K562 (cell line): ENCODE data around the gene PGBD1. TPM values are rescaled to one million over a fixed set of nuclear protein-coding genes. Genes with fewer than 3 reads are reported as not detected.

Experiments
- EHMT2 ChIP-seq: fragments of 450-650 bp; IDR thresholded peaks from 2 replicates; pipeline ENCODE4 v1.6.1; 2018; ENCODE audit warnings: antibody characterized with exemption
- ESRRA ChIP-seq: fragments of 450-650 bp; IDR thresholded peaks from 2 replicates; pipeline ENCODE4 v1.6.1; 2014; ENCODE audit warnings: low read depth, mild to moderate bottlenecking, moderate library complexity, borderline replicate concordance
- FOS ChIP-seq: IDR thresholded peaks from 3 replicates; pipeline ENCODE4 v1.6.1; 2011; ENCODE audit not compliant: insufficient read length; ENCODE audit errors: extremely low read depth
- FOXA3 ChIP-seq, 2 experiments: fragments of 450-650 bp in 1 of 2; sonication (generic) in 1 of 2; formaldehyde crosslinking; IDR thresholded peaks in 1 of 2; conservative IDR thresholded peaks in 1 of 2; 2 replicates each; pipeline versions ENCODE4 v1.4.0 to v1.8.0; 2020 to 2022; ENCODE audit warnings: mild to moderate bottlenecking in 2 of 2, missing genetic modification reagents in 1 of 2
- HSF4 ChIP-seq: fragments of 250-450 bp; sonication (Bioruptor Pico); IDR thresholded peaks from 2 replicates; pipeline ENCODE4 v2.1.2; 2022; ENCODE audit warnings: mild to moderate bottlenecking, moderate library complexity, borderline replicate concordance
- MAFK ChIP-seq: IDR thresholded peaks from 2 replicates; pipeline ENCODE4 v1.6.1; 2011; ENCODE audit warnings: low read length, improper control_type of control experiment
- MLLT1 ChIP-seq, 2 experiments: fragments of 450-650 bp; IDR thresholded peaks; 2 replicates each; pipeline ENCODE4 v1.6.1; 2016
- MYNN ChIP-seq, 2 experiments: sonication (generic); formaldehyde crosslinking in 1 of 2; IDR thresholded peaks; 2 replicates each; pipeline versions ENCODE4 v1.5.0 to v1.6.1; 2016 to 2020; ENCODE audit warnings: antibody characterized with exemption in 1 of 2, missing genetic modification reagents in 1 of 2
- PHF20 ChIP-seq: fragments of 450-650 bp; IDR thresholded peaks from 2 replicates; pipeline ENCODE4 v1.6.1; 2018; ENCODE audit not compliant: partially characterized antibody
- RBM39 ChIP-seq: fragments of 200-400 bp; formaldehyde crosslinking; optimal IDR thresholded peaks from 2 replicates; pipeline ENCODE3; 2018; ENCODE audit warnings: low read depth, low read length
- SFPQ ChIP-seq: fragments of 200-400 bp; formaldehyde crosslinking; IDR thresholded peaks from 2 replicates; pipeline ENCODE4 v1.6.1; 2017; ENCODE audit warnings: mild to moderate bottlenecking, low read depth, low read length, moderate library complexity
- SMARCB1 ChIP-seq: IDR thresholded peaks from 2 replicates; pipeline ENCODE4 v1.6.1; 2011; ENCODE audit warnings: improper control_type of control experiment, low read depth; ENCODE audit not compliant: insufficient read length
- SNAPC5 ChIP-seq: fragments of 250-450 bp; sonication (Bioruptor Pico); IDR thresholded peaks from 2 replicates; pipeline ENCODE4 v1.8.0; 2021; ENCODE audit warnings: moderate library complexity, mild to moderate bottlenecking, inconsistent platforms
- SPI1 ChIP-seq: IDR thresholded peaks from 2 replicates; pipeline ENCODE4 v1.6.1; 2011; ENCODE audit warnings: low read depth, low read length, control low read depth, borderline replicate concordance
- SRSF7 ChIP-seq: fragments of 200-400 bp; formaldehyde crosslinking; optimal IDR thresholded peaks from 2 replicates; pipeline ENCODE3; 2017; ENCODE audit warnings: mild to moderate bottlenecking, low read depth, low read length
- TAF9B ChIP-seq: fragments of 450-650 bp; IDR thresholded peaks from 2 replicates; pipeline ENCODE4 v1.6.1; 2018; ENCODE audit warnings: mild to moderate bottlenecking; ENCODE audit not compliant: partially characterized antibody
- THAP12 ChIP-seq: fragments of 250-450 bp; sonication (Bioruptor Pico); IDR thresholded peaks from 2 replicates; pipeline ENCODE4 v1.9.0; 2021; ENCODE audit warnings: mild to moderate bottlenecking, inconsistent platforms
- ZBTB7A ChIP-seq: IDR thresholded peaks from 2 replicates; pipeline ENCODE4 v1.6.1; 2011; ENCODE audit warnings: low read depth, mild to moderate bottlenecking, low read length, moderate library complexity, borderline replicate concordance; ENCODE audit not compliant: control insufficient read depth
- ZBTB9 ChIP-seq: fragments of 450-650 bp; formaldehyde crosslinking; IDR thresholded peaks from 2 replicates; pipeline ENCODE4 v1.4.0; 2020; ENCODE audit warnings: mild to moderate bottlenecking, moderate library complexity
- ZFPM2 ChIP-seq: fragments of 250-450 bp; sonication (Bioruptor Pico); IDR thresholded peaks from 2 replicates; pipeline ENCODE4 v1.5.1; 2022; ENCODE audit warnings: mild to moderate bottlenecking
- ZNF184 ChIP-seq: sonication (generic); formaldehyde crosslinking; IDR thresholded peaks from 2 replicates; pipeline ENCODE4 v1.5.0; 2020; ENCODE audit warnings: missing genetic modification reagents
- ZNF589 ChIP-seq: fragments of 200-800 bp; sonication (Bioruptor generic); IDR thresholded peaks from 2 replicates; pipeline ENCODE4 v1.6.1; 2016; ENCODE audit warnings: low read depth, missing genetic modification characterization, missing compliant biosample characterization
- ZSCAN29 ChIP-seq: fragments of 450-650 bp; IDR thresholded peaks from 2 replicates; pipeline ENCODE4 v1.6.1; 2017
- polyA plus RNA-seq, 8 experiments: library from polyadenylated mRNA; depleted of rRNA in 4 of 8; stranded (reverse) in 5 of 8; unstranded in 3 of 8; fragments of >200 nt; fragmentation: Nextera tagmentation in 2 of 8; fragmentation: Illumina TruSeq in 1 of 8; extraction: Ambion mirVana in 2 of 8; extraction: Trizol in 1 of 8; gene quantifications; 2 replicates each; pipeline versions ENCODE4 v1.2.1 to v1.2.3, GENCODE V29; 2011 to 2014; ENCODE audit warnings: inconsistent platforms in 1 of 8, missing spikeins in 1 of 8
- total RNA-seq, 7 experiments: library from RNA; depleted of rRNA in 6 of 7; stranded (reverse); fragments of >200 nt in 6 of 7; fragmentation: Illumina TruSeq in 2 of 7; extraction: Trizol in 2 of 7; gene quantifications; 2 replicates each; pipeline versions ENCODE4 v1.2.1 to v1.2.3, GENCODE V29; 2011 to 2021; ENCODE audit warnings: low replicate concordance in 1 of 7

The PGBD1 gene
- total and polyA plus RNA-seq, 9 of the 15 experiments (the other 6 are each of a cell fraction or from before 2014, with no cell fraction given) = 3.3 to 9.0 (median 7.3) TPM

GRCh38 chr6:28351493-28351925 lies 70.1 kb downstream of the PGBD1 start (continued):
- no peak for TF ChIP-seq ZNF589 (CRISPR knock-in tag)
- TF ChIP-seq ZBTB9 (CRISPR knock-in tag) = no peak
- TF ChIP-seq MAFK = peak; percentile 40; the same call in 1 of the 2 replicates
- no peak for TF ChIP-seq SMARCB1
- TF ChIP-seq ZNF184 (CRISPR knock-in tag) = no peak
- no peak for TF ChIP-seq ZSCAN29
- no peak for TF ChIP-seq THAP12 (CRISPR knock-in tag)
- TF ChIP-seq ESRRA = no peak
- TF ChIP-seq SRSF7 = no peak
- no peak for TF ChIP-seq HSF4 (CRISPR knock-in tag)
- peak; percentile 88 for TF ChIP-seq EHMT2
- peak; percentile 97 to 98 for TF ChIP-seq MLLT1 (IDR thresholded peaks at IDR 0.05)
- no peak for TF ChIP-seq ZFPM2
- TF ChIP-seq FOXA3 (CRISPR knock-in tag; conservative IDR thresholded peaks at IDR 0.05 in 1 of 2, IDR thresholded peaks at IDR 0.05 in 1 of 2) = no peak
- no peak for TF ChIP-seq SPI1
- no peak for TF ChIP-seq MYNN (IDR thresholded peaks at IDR 0.05)
- no peak for TF ChIP-seq MYNN (CRISPR knock-in tag; IDR thresholded peaks at IDR 0.05)
- TF ChIP-seq SFPQ = no peak
- no peak for TF ChIP-seq RBM39
- no peak for TF ChIP-seq FOS
- no peak for TF ChIP-seq ZBTB7A
- no peak for TF ChIP-seq SNAPC5 (CRISPR knock-in tag)
- TF ChIP-seq PHF20 = peak; percentile 20
- peak; percentile 63 for TF ChIP-seq TAF9B
